ENCODE results near the gene MACROD1. TPM values are rescaled to one million over a fixed set of nuclear protein-coding genes. Genes with fewer than 3 reads are reported as not detected.
A peak's percentile ranks its signal among the peaks of the same experiment; 100 is the strongest.

MACROD1 gene
- total and polyA plus RNA-seq, 2 of the 13 experiments (the other 11 are each of a cell fraction or from before 2014, with no cell fraction given): 23.1 to 34.5 TPM

- TF ChIP-seq ISL2 (CRISPR knock-in tag; IDR thresholded peaks at IDR 0.05) (0 out of 2 replicates have a peak, but pooled peaks have one; percentile 37), ZNF598 (CRISPR knock-in tag; IDR thresholded peaks at IDR 0.05; ENCODE audit: borderline replicate concordance) (no peak), NCOA1 (CRISPR knock-in tag; IDR thresholded peaks at IDR 0.05) (no peak), LCORL (IDR thresholded peaks at IDR 0.05) (no peak), LCORL (CRISPR knock-in tag; IDR thresholded peaks at IDR 0.05) (peak; percentile 58; the same call in 1 of the 2 replicates), ZNF17 (CRISPR knock-in tag; IDR thresholded peaks at IDR 0.05) (no peak), PAX8 (CRISPR knock-in tag; IDR thresholded peaks at IDR 0.05; ENCODE audit: borderline replicate concordance) (no peak), ZNF639 (CRISPR knock-in tag; conservative IDR thresholded peaks at IDR 0.05) (no peak), EED (CRISPR knock-in tag; IDR thresholded peaks at IDR 0.05) (no peak), TMF1 (CRISPR knock-in tag; IDR thresholded peaks at IDR 0.05; ENCODE audit: low read depth) (no peak), CREM (IDR thresholded peaks at IDR 0.05) (no peak), CREM (CRISPR knock-in tag; IDR thresholded peaks at IDR 0.05) (no peak), ZKSCAN8 (CRISPR knock-in tag; IDR thresholded peaks at IDR 0.05; ENCODE audit: borderline replicate concordance) (no peak), ZNF572 (CRISPR knock-in tag; IDR thresholded peaks at IDR 0.05) (no peak), JUNB (CRISPR knock-in tag; IDR thresholded peaks at IDR 0.05; ENCODE audit: borderline replicate concordance) (no peak), ZNF83 (CRISPR knock-in tag; IDR thresholded peaks at IDR 0.05; ENCODE audit: borderline replicate concordance) (no peak), ZNF10 (CRISPR knock-in tag; IDR thresholded peaks at IDR 0.05; ENCODE audit: borderline replicate concordance, low read depth) (no peak), GTF2F1 (IDR thresholded peaks at IDR 0.05; ENCODE audit: low read length) (no peak), ZNF672 (CRISPR knock-in tag; IDR thresholded peaks at IDR 0.05) (no peak), RFXAP (CRISPR knock-in tag; IDR thresholded peaks at IDR 0.05; ENCODE audit: borderline replicate concordance) (0 out of 2 replicates have a peak, but pooled peaks have one; percentile 29), ZNF615 (CRISPR knock-in tag; IDR thresholded peaks at IDR 0.05; ENCODE audit: borderline replicate concordance) (no peak), USF2 (IDR thresholded peaks at IDR 0.05; ENCODE audit: low read depth, low read length) (no peak), USF2 (CRISPR knock-in tag; IDR thresholded peaks at IDR 0.05; ENCODE audit: borderline replicate concordance) (no peak), ZFYVE20 (CRISPR knock-in tag; IDR thresholded peaks at IDR 0.05; ENCODE audit: borderline replicate concordance, low read depth) (no peak)
- TF ChIP-seq, protein P1, sequence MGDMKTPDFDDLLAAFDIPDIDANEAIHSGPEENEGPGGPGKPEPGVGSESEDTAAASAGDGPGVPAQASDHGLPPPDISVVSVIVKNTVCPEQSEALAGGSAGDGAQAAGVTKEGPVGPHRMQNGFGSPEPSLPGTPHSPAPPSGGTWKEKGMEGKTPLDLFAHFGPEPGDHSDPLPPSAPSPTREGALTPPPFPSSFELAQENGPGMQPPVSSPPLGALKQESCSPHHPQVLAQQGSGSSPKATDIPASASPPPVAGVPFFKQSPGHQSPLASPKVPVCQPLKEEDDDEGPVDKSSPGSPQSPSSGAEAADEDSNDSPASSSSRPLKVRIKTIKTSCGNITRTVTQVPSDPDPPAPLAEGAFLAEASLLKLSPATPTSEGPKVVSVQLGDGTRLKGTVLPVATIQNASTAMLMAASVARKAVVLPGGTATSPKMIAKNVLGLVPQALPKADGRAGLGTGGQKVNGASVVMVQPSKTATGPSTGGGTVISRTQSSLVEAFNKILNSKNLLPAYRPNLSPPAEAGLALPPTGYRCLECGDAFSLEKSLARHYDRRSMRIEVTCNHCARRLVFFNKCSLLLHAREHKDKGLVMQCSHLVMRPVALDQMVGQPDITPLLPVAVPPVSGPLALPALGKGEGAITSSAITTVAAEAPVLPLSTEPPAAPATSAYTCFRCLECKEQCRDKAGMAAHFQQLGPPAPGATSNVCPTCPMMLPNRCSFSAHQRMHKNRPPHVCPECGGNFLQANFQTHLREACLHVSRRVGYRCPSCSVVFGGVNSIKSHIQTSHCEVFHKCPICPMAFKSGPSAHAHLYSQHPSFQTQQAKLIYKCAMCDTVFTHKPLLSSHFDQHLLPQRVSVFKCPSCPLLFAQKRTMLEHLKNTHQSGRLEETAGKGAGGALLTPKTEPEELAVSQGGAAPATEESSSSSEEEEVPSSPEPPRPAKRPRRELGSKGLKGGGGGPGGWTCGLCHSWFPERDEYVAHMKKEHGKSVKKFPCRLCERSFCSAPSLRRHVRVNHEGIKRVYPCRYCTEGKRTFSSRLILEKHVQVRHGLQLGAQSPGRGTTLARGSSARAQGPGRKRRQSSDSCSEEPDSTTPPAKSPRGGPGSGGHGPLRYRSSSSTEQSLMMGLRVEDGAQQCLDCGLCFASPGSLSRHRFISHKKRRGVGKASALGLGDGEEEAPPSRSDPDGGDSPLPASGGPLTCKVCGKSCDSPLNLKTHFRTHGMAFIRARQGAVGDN (CRISPR knock-in tag; IDR thresholded peaks at IDR 0.05): peak; percentile 59
Measured at GRCh38 chr11:64098318-64098831, 67.5 kb downstream of the MACROD1 start (continued).

Measured in HepG2 (cell line).